ENCODE measurements around the gene CCDC152.

DNA sequence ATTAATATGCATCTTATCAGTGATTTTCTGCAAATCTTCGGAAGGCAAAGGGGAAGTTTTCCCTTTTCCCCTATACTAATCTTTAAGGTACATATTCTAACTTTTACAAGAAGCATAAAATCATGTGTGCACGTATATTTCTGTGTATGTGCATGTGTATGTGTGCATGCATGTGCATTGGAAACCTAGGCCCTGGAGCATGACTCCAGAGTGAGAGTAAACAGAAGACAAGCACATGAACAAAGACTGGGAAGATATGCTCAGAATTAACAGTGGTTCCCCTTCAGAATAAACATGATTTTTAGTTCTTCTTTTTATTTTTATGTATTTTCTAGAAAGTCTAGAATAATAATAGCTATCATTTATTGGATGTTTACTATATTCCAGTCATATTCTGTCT lies 65.9 kb downstream of the CCDC152 start:
- TF ChIP-seq, protein P1, sequence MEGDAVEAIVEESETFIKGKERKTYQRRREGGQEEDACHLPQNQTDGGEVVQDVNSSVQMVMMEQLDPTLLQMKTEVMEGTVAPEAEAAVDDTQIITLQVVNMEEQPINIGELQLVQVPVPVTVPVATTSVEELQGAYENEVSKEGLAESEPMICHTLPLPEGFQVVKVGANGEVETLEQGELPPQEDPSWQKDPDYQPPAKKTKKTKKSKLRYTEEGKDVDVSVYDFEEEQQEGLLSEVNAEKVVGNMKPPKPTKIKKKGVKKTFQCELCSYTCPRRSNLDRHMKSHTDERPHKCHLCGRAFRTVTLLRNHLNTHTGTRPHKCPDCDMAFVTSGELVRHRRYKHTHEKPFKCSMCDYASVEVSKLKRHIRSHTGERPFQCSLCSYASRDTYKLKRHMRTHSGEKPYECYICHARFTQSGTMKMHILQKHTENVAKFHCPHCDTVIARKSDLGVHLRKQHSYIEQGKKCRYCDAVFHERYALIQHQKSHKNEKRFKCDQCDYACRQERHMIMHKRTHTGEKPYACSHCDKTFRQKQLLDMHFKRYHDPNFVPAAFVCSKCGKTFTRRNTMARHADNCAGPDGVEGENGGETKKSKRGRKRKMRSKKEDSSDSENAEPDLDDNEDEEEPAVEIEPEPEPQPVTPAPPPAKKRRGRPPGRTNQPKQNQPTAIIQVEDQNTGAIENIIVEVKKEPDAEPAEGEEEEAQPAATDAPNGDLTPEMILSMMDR (IDR thresholded peaks at IDR 0.05), result no peak
- TF ChIP-seq POLR2A (IDR thresholded peaks at IDR 0.05) (no peak), POLR2AphosphoS5 (IDR thresholded peaks at IDR 0.05) (no peak)
